Progenitor cell of endocrine pancreas (in vitro differentiated cells): ENCODE measurements around the gene LAMA5. TPM values are rescaled to one million over a fixed set of nuclear protein-coding genes. Genes with fewer than 3 reads are reported as not detected.

Source experiments
- DNase-seq: peaks from one replicate; pipeline ENCODE4 v3.0.0; 2021; ENCODE audit warnings: low spot score; ENCODE audit not compliant: unreplicated experiment
- H3K27ac Mint-ChIP-seq: 2 replicates; pipeline ENCODE4 v1.8.0; 2021; ENCODE audit warnings: mild to moderate bottlenecking, moderate library complexity, mixed read lengths
- H3K27me3 Mint-ChIP-seq: 2 replicates; pipeline ENCODE4 v1.8.0; 2021; ENCODE audit warnings: mixed read lengths
- H3K36me3 Mint-ChIP-seq: 2 replicates; pipeline ENCODE4 v1.8.0; 2022; ENCODE audit warnings: mixed read lengths; ENCODE audit not compliant: insufficient read depth
- H3K4me1 Mint-ChIP-seq: 2 replicates; pipeline ENCODE4 v1.8.0; 2021; ENCODE audit warnings: low read depth, mixed read lengths
- H3K4me3 Mint-ChIP-seq: 2 replicates; pipeline ENCODE4 v1.8.0; 2021; ENCODE audit warnings: low read depth, mild to moderate bottlenecking, moderate library complexity, mixed read lengths
- H3K9me3 Mint-ChIP-seq: 2 replicates; pipeline ENCODE4 v1.8.0; 2021; ENCODE audit warnings: low read depth, mixed read lengths
- total RNA-seq: library from RNA; stranded (reverse); gene quantifications from 2 replicates; pipeline ENCODE4 v1.2.1, GENCODE V29; 2021
- TF ChIP-seq, protein P1 (sequence below): fragments of 200-600 bp; sonication (generic); IDR thresholded peaks from one replicate; pipeline ENCODE4 v1.5.0; 2021; ENCODE audit warnings: antibody characterized with exemption, mild to moderate bottlenecking; ENCODE audit not compliant: unreplicated experiment

The LAMA5 gene
- total RNA-seq, 1 donor from 2014 or later = 252 TPM

DNA sequence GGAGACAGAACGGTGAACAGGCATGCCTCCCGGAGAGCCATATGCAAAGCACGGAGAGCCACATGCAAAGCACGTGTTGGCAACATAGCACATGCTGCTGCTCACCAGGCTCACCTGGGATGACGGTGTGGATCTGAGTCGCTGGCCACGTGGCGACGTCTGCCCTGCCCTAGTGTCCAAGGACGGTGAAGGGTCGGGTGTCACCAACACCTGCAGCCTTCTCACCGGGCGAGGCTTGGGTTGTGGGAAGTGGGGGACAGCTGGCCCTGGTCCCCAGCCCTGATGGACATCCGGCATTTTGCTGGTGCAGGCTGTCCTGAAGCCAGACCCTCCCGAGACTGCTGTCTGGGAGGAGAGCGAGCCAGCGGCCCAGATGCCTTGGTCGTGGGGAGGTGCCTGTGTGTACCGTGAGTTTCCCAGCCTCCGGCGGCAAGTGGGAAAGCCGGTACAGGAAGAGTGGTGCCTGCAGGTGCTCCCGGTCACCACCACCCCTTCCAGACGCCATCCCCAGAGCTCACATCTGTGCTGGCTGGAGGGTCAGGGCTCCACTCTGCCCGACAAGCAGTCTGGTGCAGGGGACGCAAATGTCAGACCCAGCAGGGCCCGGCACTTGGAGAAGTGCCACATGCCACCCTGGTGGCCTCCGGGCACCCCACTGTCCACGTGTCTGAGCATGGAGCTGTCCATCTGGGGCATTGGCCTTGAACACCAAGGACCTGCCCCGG is 70.2 kb downstream of the LAMA5 start:
- H3K4me1 Mint-ChIP-seq = peaks cover under 1% of the 10 kb centered on the region
- no peak overlapping the region for H3K27ac Mint-ChIP-seq
- H3K4me3 Mint-ChIP-seq = no peak overlapping the region
- peaks cover 14% of the 10 kb centered on the region for H3K36me3 Mint-ChIP-seq
- H3K27me3 Mint-ChIP-seq = no peaks in the 10 kb centered on the region
- TF ChIP-seq, protein P1, sequence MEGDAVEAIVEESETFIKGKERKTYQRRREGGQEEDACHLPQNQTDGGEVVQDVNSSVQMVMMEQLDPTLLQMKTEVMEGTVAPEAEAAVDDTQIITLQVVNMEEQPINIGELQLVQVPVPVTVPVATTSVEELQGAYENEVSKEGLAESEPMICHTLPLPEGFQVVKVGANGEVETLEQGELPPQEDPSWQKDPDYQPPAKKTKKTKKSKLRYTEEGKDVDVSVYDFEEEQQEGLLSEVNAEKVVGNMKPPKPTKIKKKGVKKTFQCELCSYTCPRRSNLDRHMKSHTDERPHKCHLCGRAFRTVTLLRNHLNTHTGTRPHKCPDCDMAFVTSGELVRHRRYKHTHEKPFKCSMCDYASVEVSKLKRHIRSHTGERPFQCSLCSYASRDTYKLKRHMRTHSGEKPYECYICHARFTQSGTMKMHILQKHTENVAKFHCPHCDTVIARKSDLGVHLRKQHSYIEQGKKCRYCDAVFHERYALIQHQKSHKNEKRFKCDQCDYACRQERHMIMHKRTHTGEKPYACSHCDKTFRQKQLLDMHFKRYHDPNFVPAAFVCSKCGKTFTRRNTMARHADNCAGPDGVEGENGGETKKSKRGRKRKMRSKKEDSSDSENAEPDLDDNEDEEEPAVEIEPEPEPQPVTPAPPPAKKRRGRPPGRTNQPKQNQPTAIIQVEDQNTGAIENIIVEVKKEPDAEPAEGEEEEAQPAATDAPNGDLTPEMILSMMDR = no peak
- no peaks in the 10 kb centered on the region for H3K9me3 Mint-ChIP-seq
- DNase-seq = no peak

DNA sequence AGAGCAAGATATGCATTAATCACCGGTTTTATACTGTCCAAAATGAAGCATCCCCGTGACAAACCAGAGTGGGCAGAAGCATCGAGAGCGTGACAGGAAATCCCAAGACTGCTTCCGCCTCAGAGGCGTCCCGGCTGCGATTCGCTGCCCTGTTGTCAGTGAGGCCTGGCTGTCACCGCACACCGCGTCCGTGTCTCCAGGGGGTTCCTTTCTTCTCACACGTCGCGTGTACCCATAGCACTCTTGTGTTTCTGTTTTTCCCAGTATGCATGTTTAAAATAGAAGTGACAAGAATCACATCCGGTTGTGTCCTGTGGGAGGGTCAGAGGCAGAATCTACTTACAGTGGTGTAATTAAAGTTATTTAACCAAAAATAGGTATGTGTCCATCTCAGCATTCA is 72.6 kb downstream of the LAMA5 start:
- TF ChIP-seq, protein P1 = no peak
- Mint-ChIP-seq H3K27me3 (no peaks in the 10 kb centered on the region), H3K9me3 (no peaks in the 10 kb centered on the region), H3K4me3 (no peak overlapping the region), H3K36me3 (peaks cover 18% of the 10 kb centered on the region), H3K4me1 (no peaks in the 10 kb centered on the region), H3K27ac (no peak overlapping the region)
- DNase-seq = no peak

DNA sequence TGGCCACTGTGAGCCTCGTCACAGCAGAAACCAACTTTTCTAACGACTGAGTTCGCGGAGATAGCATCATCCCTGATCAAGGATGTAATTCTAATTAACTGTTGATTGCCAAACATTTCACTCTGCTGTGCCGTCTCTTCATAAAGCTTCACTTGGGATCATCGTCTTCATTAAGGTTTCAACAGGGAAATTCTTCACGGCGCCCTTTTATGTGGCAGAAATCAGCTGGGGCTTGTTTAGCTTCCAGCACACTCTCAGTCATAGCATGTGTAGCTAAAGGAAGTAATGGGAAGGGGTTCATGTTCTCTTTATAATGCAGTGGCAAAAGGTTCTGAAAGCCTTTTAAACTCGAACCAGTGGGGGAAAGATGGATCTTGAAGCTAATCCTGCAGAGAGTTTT is 73.2 kb downstream of the LAMA5 start:
- Mint-ChIP-seq H3K27me3 (no peaks in the 10 kb centered on the region), H3K36me3 (peaks cover 19% of the 10 kb centered on the region), H3K4me3 (no peak overlapping the region), H3K27ac (no peak overlapping the region), H3K4me1 (no peaks in the 10 kb centered on the region), H3K9me3 (no peaks in the 10 kb centered on the region)
- TF ChIP-seq, protein P1 = no peak
- DNase-seq = no peak

DNA sequence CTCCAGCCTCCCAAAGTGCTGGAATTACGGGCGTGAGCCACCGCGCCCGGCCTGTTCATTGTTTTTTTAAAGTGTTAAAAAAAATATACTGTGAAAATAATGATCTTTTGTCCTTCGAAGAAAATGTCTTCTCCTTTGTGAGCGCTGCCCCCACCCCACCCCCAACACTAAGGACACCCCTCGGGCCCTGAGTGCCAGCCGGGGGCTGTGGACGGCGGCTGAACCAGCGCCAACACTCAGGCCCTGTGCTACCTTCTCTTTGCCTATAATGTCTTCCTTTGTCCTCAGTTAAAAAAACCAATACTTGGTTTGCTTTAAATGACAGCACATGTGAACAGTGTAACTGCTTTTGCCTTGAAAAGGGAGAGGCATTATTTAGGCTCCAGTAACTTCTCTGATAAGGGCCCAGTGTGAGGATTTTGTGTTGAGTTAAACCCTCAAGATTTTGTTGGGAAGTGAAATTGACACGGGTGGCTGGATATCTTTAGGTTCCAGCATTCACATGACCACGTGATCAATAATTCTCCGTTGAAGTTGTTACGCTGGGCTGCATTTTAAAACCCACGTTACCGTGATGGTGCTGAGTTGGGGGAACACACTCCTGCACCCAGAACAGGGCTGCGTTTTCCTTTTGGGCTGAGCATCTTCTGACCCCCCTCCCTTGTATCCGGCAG is 73.9 kb downstream of the LAMA5 start:
- H3K4me3 Mint-ChIP-seq = no peak overlapping the region
- DNase-seq = no peak
- H3K36me3 Mint-ChIP-seq = peaks cover 19% of the 10 kb centered on the region
- H3K27me3 Mint-ChIP-seq = no peaks in the 10 kb centered on the region
- H3K27ac Mint-ChIP-seq = no peak overlapping the region
- no peaks in the 10 kb centered on the region for H3K9me3 Mint-ChIP-seq
- TF ChIP-seq, protein P1 = no peak
- H3K4me1 Mint-ChIP-seq = no peaks in the 10 kb centered on the region

DNA sequence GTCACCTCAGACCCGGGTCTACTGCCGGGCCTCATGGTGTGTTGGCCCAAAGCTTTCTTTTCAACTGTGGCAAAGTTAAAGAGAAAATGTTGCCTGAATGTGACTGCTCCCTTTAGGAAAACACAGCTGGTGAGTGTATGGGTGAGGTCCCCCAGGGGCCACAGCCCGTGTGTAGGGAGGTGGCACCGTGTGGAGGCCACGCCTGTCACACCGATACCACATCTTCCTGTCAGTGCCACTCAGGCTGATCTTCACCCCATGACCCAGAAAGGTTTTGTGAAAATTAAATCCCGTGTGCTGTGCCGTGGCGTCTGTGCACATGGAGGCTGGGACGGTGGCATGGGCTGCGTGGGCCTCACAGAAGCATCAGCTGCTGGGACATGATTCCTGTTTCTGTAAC is 75.0 kb downstream of the LAMA5 start:
- H3K4me3 Mint-ChIP-seq = no peak overlapping the region
- TF ChIP-seq, protein P1 = no peak

More for the DNA sequence above, 75.0 kb downstream of the LAMA5 start:
- H3K27me3 Mint-ChIP-seq = no peaks in the 10 kb centered on the region
- H3K36me3 Mint-ChIP-seq = peaks cover 19% of the 10 kb centered on the region
- no peak for DNase-seq
- no peaks in the 10 kb centered on the region for H3K4me1 Mint-ChIP-seq
- H3K9me3 Mint-ChIP-seq = no peaks in the 10 kb centered on the region
- H3K27ac Mint-ChIP-seq = peak overlapping the region; percentile 37
